Limb (tissue), 2 donors: ENCODE measurements around the gene ITPR1.
"Not testable (repeated sequence)": the region's sequence is repeated elsewhere in the genome, so short reads cannot be mapped to it uniquely, and the experiment has no call there.

Source experiments
- DNase-seq, 2 donors: peaks; one replicate each; pipeline ENCODE4 v3.0.0-alpha.2; 2016; ENCODE audit errors: extremely low spot score in 2 of 2

The ITPR1 gene

DNA sequence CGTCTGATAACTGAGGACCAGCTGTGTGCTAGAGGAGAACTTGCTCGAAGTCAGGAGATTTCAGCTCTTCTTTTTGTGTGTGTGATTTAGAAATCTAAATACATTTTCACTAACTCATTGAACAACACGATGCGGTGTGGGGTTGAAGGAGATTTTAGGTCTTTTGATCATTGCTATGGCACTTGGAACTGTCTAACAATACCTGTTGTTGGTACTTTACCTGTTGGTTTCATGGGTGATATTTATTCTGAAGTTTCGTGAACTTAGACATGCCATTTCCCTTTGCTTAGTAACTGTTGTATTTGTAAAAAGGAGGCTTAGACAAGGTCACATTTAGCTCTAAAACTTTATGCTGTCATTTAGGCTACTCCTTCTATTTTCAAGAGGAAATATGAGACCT, 99.9 kb downstream of the ITPR1 start:
- no peak for DNase-seq

DNA sequence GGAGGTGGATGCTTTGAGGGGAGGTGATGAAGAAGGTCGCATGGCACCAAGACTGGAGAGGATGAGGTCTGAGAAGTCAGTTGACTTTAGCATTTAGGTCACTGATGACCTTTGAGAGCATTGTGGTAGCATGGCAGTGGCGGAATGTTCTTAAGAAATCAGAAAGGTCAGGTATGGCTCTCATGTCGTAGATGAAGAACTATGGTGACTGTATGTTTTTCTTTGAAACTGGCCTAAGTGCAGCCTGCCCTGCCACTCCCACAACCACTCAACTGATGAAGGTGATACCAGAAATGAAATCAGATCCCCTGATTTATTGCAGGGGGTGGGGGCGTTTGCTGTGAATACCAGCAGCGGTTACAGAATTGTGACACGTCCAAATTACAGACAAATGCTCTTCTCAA, 102.6 kb downstream of the ITPR1 start:
- DNase-seq: no peak

DNA sequence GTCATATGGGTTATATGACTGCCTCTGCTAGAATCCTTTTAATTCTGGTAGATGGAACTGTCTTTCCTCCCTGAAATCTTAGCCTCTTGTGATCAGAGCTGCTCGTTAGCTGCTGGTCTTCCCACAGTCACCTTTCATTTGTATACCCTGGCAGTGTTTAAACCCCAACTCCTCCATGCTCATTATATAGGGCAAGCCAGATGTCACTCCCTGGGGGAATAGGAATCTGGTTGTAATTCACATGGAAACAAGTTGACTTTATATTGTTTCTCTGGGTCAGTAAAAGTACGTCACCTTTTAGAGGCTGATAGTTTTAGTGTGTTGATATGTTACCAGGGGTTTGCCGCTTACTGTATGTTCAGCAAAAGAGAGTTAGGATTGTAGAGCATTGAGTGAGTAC, 103.5 kb downstream of the ITPR1 start:
- no peak for DNase-seq

DNA sequence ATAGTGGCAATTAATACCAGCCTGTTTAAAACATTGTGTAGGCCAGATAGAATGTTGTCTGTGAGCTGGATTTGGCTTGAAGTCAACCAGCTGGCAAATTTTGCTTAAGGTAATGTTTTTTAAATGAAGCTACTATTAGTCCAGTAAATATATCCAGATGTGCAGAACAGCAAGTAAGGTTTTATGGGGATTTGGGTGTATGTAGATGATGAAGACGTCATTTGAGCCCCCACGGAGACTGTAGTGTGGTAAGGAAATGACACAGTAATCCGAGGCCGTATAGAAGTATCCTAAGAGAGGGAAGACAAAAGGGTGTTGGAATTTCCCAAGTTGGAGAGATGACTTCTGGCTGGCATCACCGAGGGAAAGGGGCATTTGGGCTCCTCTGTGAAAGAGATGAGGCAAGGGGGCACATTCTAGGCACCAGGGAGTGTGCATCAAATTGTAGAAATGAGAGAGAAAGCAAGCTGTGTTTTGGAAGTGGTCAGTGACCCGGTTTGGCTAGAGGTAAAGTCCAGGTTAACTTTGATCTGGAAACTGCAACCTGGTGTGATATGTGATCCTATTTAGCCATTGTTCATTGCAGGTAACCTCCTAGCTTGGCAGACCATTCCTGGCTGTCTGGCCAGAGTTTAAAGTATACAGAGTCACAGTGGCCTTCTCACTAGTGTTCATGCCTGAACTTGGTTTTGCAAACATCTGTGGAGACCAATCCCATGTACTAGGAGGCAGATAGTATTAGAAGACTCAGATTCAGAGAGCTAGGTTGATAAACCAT, 104.2 kb downstream of the ITPR1 start:
- DNase-seq: peak in 1 of 2 donors; percentile 58

DNA sequence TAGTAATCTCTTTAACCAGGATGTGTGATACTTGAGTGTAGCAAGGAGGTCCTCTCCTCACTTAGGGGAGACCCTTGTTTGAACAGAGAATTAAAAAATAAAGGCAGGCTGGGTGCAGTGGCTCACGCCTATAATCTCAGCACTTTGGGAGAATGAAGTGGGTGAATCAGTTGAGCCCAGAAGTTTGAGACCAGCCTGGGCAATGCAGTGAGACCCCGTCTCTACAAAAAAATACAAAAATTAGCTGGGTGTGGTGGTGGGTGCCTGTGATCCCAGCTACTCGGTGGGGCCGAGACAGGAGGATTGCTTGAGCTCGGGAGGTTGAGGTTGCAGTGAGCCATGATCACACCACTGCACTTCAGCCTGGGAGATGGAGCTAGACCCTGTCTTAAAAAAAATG, 105.1 kb downstream of the ITPR1 start:
- DNase-seq: not testable (repeated sequence)

DNA sequence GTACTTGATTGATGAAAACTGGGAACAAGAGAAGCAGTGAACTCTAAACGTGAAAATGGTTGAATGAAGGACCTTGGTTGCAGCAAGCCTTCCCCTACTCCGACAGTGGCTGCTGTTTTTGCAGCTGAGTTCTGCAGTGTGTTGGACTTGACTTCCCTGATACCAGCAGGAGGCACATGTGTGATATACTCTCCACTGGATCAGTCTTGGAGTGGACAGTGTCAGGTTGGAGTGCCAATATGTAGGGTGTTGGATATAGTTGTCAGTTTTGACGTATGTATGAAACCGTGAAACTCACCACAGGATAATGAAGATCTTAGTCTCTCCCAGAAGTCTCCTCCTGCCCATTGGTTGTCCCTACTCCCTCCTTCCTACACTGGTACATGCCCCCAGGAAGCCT, 106.5 kb downstream of the ITPR1 start:
- DNase-seq: no peak

DNA sequence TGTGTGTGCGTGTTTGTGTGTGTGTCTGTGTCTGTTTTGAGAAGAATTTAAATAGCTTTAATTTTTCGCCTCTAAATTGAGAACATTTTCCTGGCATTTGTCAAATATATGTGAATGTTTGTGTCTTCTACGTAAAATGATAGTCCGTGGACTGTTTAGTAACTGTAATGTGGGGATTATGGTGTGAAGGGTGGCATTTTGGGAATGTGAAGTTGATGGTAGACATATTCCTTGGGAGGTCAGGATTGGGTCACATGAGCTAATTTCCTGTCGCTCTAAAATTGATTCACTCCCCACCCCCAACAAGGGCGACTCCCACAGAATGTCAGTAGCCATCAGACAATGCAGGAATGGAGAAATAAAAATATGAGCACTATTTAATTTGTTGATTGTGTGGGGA, 107.3 kb downstream of the ITPR1 start:
- no peak for DNase-seq

DNA sequence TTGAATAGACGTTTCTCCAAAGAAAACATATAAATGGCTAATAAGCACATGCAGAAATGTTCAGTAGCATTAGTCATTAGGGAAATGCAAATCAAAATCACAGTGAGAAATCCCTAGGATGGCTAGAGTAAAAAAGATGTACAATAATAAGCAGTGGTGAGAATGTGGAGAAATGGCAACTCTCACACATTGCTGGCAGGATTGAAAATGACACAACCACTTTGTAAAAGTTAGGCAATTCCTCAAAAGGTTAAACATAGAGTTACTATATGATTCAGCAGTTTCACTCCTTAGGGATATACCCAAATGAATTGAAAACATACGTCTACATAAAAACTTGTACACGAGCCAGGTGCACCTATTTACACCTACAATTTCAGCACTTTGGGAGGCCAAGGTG, 108.7 kb downstream of the ITPR1 start:
- no peak for DNase-seq

DNA sequence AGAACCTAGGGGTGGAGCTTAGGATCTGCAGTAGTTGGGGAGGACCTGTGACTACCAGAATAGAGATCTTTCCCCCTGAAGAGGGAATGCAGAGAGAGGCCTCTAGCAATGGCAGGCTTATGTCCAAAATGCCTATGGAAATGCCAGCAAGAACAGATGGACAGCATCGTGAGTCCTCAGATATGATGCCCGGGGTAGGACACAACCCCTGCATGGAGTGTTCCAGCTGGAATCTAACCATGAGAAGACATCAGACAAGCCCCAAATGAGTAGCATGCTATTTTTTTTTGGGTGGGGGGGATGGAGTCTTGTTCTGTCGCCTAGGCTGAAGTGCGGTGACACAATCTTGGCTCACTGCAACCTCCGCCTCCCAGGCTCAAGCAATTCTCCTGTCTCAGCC, 111.5 kb downstream of the ITPR1 start:
- no peak for DNase-seq

DNA sequence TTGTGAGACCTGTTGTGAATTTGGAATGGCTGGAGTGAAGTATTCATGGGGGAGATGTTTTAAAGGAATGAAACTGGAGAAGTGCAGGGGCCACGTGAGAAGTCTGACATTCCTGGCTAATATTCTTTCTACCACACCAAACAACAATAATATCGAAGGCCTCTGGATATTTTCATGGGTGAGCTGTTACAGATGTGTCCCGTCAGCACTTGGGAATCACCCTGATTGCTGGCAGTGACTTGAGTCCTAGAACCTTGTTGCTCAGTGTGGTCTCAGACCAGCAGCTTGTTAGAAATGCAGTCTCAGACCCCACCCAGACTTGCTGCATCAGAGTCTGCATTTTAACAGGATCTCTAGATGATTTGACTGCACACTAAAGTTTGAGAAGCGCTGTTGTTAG, 113.8 kb downstream of the ITPR1 start:
- no peak for DNase-seq

DNA sequence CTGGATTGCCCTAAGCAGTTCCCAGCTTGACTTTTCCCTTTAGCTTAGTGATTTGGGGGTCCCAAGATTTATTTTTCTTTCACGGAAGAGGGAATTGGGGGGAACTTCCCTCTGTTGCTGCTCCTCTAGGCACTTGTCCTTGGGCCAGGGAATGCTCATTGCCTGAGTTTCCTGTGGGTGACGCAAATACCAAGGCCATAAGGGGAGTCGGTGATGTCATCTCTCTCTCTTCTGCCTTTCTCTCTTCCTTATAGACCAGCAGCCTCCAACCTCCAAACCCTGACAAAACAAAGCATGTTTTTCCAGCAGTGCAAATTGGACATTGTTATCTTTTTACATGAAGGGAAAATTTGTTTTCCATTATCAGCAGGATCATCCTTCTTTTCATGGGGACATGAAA, 120.2 kb downstream of the ITPR1 start:
- no peak for DNase-seq

DNA sequence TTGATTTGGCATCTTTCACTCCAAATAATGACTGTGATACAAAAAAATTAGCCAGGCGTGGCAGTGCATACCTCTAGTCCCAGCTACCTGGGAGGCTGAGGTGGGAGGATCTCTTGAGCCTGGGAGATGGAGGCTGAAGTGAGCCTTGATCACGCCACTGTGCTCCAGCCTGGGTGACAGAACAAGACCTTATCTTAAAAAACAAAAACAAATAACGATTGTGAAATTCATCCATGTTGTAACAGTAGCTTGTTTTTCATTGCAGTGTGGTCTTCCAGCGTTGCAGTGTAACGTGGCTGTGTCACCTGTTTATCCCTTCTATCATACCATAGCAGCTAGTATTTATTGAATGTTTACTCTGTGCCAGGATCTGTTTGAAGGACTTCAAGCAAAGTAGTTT, 120.9 kb downstream of the ITPR1 start:
- DNase-seq: no peak

DNA sequence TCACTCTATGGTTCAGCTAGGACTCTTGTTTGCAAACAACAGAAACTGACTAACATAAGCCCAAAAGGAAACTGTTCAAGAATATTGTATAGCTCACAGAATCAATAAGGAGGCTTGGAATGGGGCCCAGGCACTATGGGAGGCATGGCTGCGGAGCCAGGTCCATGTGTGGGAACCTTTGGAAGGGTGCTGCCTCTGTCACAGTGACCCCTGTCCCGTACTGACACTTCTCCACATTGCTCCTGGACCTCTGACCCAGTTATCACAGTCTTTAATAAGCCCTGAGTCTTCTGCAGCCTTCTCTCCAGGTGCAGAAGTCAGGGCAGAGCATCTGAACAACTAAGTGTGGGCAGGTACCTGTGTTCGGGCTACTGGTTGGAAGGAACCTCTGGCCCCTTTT, 121.8 kb downstream of the ITPR1 start:
- no peak for DNase-seq

DNA sequence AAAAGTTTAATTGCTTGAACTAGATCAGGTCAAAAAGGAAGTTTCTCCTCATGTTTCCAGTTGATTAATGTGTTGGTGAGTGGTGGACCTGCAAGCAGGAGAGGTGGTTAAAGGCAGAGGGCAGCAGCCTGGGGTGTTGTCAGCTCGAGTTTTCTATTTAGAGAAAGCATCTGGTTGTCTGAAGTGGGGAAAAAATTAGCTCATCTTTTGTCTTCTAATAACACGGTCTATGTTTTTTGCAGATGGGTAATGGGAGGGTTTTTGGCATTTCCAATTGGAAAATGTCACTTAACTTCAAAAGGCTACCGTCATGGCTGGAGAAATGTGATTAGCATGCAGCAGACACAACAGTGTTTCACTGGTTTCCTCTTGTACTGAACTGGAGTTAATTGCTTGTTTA, 122.6 kb downstream of the ITPR1 start:
- DNase-seq: no peak

DNA sequence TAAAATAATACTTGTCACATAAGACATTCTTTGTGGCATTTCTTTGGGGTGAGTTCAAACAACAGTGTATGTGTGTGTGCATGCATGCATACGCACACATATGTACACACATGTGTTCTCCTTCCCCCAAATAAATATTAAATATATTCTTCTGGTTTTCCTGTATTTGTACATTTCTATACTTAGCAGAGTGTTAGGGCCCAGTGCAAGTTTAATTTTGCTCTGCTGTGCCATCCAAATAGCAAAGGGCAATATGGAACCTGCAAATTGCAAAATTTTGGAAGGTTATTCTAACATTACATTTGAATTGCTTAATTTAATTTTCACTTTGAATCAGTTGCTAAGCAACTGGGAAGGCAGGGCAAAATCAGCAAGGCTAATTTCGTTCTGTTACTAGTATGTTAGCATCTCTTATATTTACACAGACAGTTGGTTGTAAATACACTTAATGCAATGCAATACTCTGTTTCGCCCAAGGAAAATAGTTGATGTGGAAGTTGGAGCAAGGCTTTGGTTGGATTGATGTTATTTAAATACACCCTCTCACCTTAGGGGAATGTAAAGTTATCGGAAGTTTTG, 130.4 kb downstream of the ITPR1 start:
- DNase-seq: no peak

DNA sequence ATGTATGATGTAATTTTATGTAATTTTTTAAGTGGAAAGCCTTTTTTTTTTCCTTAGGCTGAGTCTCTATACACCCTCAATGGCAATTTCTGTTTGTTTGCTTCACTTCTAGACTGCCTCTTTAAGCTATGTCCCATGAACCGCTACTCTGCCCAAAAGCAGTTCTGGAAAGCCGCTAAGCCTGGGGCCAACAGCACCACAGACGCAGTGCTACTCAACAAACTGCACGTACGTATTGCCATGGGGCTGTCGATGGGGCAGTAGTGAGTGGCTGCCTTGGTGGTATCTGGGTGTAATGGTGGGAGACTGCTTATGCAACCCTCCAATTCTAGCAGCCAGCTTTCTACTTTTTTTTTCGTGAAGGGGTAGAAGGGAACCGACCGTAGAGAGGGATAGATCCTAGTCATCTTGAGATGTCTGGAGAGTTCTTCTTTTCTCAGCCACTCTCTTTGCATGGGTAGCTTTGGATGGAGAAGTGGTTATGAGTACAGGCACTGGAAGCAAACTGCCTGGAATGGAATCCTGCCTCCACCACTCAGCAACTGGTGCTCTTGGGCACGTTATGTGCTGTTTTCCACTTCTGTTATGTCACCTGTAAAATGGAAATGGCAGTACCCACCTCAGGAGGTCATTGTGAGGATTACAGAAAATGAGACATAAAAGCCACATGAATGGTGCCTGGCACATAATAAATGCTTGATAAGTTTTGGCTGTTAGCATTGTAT, 134.7 kb downstream of the ITPR1 start:
- DNase-seq: no peak

DNA sequence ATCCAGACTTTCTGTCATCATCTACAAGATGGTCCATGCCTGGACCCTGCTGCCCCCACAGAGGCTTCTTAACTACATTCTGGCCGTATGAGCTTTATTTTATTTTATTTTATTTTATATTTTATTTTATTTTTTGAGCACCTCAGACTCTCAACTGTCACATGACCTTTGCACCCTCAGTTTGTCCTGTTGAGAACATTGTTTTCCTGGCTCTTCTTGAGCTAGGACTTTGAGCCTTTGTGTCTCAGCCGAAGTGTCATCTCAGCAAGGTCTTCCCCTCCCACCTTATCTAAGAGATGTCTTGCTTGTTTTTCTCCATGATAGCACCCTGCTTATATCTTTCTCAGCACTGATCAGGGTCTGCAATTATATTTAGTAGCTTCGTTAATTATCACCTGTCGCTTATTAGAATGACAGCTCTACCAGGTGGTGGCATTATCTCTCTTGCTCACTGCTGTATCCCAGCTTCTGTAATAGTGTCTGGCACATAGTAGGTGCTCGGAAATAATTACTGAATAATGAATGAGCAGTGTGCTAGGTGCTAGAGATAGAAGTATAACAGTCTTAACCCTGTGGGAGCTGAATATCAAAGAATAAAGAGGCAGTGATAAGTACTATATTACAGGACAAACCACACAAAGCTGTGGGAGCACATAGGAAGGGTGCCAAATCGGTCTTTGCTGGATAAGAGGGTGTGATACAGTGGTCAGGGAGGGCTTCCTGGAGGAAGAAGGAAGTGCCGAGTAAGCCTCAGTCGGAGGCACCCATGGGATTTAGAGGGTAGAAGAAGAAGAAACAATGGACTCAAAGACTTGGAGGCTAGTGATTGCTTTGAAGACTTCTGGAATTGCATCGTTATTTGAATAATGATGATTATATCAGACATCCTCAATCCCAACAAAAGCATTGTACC, 136.2 kb downstream of the ITPR1 start:
- DNase-seq: no peak

DNA sequence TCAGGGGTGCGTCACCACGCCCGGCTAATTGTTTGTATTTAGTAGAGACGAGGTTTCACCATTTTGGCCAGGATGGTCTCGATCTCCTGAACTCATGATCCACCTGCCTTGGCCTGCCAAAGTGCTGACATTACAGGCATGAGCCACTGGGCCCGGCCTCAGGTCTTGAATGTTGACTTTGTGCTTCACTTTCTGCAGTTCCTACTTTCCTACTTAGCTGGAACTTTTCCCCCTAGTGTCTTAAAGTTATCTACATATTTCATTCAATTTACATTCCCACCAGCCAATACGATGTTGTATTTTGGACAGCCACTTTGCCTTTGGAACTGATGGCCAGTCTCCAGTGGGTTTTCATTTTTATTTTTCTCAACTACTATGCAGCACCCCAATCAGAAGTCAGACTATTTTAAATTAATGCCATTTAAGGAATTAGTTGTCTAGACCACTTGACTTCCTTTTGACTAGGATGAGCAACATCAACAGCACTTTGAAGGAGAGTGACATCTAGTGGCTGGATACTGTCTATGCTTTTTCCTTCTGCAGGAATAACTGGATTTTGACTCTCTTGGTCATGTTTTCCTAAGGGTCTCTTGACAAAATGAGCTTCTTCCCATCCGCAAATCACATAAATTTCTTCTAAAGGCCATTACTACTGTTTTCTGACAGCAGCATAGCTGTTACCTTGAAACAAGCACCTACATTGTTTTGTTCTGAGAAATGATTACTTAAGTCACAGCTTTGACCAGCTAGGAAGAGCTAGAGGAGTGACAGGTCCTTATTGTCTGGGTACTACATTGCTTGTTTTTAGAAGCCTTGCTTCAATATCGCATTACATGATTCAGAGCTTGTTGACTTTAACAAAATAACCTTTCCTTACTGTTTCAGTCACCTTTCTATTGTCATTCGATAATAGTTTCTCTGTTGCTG, 140.2 kb downstream of the ITPR1 start:
- peak in 1 of 2 donors; percentile 84 for DNase-seq

DNA sequence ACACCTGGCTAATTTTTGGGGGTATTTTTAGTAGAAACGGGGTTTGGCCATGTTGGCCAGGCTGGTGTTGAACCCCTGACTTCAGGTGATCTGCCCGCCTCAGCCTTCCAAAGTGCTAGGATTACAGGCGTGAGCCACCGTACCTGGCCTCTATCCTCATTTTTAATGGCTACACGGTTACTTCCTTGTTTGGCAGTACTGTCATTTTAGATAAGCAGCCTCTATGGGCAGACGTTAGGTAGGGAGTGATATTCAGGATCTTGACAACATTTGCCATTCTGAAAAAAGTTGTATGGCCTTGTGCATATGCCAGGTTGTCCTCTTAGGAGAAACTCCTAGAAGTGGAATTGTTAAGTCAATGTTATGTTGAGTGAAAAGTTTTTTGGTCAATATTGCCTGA, 141.7 kb downstream of the ITPR1 start:
- no peak for DNase-seq

DNA sequence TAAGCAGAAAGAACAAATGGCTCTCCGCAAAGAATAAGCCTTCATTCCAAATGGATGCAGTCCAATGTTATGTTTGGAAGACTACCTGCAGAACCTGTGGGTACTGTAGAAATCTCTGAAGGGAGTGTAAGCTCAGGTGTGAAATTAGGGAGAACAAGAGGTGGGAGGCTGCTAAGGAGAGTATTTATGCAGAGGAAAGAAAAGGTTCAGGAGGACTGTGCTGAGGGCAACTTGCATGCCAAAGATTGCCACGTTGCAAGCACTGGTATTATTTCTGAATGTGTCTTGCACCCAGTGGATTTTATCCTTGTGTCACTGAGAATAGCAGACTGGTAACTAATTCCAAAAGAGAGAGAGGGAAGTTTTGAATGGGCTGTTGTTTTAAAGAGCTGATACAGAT, 144.1 kb downstream of the ITPR1 start:
- DNase-seq: no peak
